GM18861 (cell line): ENCODE data around the gene LMO3.
"Not testable (repeated sequence)": the region's sequence is repeated elsewhere in the genome, so short reads cannot be mapped to it uniquely, and the experiment has no call there.

Experiments used
- ATAC-seq: cut with Tn5 transposase; IDR thresholded peaks from one replicate; pipeline ENCODE4 v1.9.1; 2021; ENCODE audit not compliant: unreplicated experiment

Gene LMO3

DNA sequence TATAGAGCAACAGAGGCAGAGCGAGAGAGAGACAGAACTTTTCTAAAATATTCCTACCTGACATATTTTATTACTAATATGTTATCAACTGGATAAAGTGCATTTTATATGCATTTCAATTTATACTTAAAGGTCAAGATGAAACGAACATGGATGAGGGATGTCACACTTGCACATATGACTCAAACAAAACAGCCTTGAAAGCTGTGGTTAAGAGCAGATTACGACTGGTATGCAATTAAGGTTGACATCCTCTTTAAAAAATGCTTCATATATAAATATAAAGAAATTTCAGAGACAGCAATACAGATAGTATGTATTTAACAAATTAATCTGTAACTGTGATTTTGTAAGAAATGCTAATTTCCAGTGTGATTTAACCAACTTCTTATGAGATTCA, 52.5 kb downstream of the LMO3 start:
- no peak for ATAC-seq

GRCh38 chr12:16552301-16552700, 53.7 kb downstream of the LMO3 start:
- ATAC-seq = no peak

- no peak for ATAC-seq
Observed at GRCh38 chr12:16545836-16546235, 60.1 kb downstream of the LMO3 start.

DNA sequence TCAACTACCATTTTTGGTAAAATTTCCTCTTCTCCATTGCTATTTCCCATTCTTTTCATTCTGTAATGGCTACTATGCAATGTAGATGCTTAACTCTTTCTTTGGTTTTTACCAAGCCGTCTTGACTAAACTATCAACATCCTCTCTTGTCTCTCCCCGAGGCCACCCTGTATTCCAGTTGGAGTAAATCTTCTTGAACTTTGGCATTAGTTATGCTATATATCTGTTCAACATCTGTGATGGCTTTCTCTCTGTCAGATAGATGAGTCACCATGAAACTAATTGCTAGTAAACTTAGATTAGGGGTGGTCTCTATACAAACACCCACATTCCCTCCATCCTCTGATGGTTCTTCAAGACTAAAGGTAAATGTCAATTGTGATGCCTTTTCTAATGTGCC, 63.4 kb downstream of the LMO3 start:
- ATAC-seq = no peak

DNA sequence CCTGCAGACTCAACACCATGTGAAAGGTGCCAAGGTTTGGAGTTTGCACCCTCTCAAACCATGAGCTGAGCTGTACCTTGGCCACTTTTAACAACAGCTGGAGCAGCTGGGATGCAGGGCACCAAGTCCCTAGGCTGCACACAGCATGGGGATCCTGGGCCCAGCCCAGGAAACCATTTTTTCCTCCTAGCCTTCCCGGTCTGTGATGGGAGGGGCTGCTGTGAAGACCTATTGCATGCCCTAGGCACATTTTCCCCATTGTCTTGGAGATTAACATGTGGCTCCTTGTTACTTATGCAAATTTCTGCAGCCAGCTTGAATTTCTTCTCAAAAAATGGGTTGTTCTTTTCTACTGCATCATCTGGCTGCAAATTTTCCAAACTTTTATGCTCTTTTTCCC, 68.3 kb downstream of the LMO3 start:
- not testable (repeated sequence) for ATAC-seq

- no peak for ATAC-seq
Observed at GRCh38 chr12:16531621-16532020, 74.3 kb downstream of the LMO3 start.

DNA sequence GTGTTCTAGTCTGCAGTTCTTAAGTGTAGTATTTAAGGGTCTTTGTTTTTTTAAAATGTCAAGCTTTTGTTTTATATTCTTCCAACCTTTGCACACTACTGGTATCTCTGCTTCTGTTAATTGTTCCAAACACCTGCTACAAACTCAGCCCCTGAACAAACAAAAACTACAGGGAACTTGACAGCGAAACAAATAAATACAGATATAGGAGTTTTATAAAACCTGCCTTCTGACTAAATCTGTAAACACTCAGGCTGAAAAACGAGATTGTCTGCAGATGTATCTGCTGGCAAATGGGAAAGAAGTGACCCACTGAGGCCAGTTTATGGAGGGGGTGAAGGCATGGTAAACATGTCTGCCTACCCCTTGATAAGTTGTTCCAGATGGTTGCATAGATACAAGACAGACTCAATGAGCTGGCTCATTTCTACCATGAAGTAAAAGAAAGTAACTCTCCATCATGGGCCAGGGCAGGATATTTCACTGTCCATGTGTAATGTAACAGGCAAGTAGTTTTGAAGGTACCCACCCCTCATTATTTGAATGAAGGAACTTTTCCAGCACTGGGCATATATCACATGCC, 75.6 kb downstream of the LMO3 start:
- no peak for ATAC-seq

GRCh38 chr12:16526693-16527092, 79.3 kb downstream of the LMO3 start:
- no peak for ATAC-seq

DNA sequence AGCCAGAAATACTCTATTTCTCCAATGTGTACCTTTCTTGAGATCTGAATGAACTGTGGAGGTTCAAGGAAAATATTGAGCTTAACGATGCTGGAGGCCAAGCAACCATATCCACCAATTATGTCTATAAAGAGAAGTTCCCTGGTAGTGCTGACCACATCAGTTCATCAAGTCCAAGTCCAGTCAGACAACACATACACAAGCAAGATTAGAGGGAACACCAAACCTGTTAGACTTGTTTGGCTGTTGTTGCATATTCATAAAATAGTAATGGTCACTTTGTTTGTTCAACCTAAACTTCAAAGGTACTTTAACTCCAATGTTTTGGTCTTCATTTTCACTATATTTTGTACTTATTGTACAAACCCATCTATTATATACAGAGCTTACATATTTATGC, 81.6 kb downstream of the LMO3 start:
- ATAC-seq = no peak

GRCh38 chr12:16523951-16524331, 82.0 kb downstream of the LMO3 start:
- no peak for ATAC-seq

DNA sequence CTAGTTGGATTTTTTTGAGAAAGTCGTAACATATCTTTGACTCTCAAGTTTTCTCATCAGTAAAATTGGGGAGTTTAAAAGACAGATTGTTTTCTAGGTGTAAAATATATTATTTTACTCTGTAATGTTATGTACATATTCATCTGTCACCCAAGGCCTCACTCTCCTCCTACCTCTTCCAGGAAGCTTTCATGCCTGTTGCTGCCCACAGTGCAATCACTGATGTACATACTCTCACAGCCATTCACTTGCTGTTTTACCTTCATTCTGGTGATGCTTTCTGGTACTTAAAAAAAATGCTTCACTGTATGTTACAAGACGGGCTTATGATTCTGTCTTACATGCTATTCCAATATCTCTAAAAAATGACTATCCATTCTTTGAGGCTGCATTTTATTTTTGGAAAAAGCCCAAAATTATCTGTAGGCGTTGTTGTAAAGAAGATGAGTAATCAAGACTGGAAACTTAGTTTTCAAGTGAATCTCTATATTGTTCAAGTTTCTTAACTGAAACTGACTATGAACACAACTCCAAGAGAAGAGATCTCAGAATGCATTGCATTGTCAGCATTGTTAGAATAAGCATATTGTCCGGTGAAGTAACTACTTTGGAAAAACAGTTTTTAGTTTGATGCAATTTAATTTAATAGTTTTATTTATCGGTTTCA, 82.5 kb downstream of the LMO3 start:
- no peak for ATAC-seq

GRCh38 chr12:16520328-16520727, 85.6 kb downstream of the LMO3 start:
- no peak for ATAC-seq

- no peak for ATAC-seq
Observed at GRCh38 chr12:16515666-16516065, 90.3 kb downstream of the LMO3 start.

DNA sequence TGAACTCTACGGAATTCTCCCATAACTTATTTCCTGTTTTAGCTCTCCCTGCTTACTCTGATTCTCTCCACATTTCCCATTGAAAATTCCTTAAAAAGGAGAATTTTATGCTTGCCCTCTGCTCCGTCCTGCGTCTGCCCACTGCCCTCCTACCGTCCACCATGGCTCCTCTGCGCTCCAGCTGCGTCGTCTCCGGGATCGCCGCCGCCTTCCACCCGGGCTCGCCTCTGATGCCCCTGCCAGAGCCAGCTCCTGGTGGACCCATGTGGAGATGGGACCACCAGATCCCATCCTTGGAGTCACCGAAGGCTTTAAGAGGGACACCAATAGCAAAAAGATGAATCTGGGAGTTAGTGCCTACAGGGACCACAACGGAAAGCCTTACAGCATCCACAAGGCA, 92.7 kb downstream of the LMO3 start:
- no peak for ATAC-seq

DNA sequence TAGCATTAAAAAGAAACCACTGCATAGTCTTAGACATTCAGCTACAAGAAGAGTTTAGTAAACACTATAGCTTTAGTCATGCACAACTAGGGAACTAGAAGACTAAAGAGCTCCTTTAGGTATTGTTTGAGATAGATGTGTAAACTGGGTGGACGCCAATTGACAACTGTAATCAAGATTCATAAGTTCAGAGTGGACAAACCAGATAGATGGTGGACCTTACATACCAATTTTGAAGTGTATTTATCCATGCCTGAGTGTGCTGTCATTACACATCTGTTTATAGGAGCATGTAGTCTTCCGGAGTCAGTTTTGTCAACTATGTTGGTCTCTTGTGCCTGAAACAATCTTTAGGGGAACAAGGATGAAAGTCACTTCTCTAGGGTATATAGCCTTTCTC, 96.6 kb downstream of the LMO3 start:
- ATAC-seq = no peak

DNA sequence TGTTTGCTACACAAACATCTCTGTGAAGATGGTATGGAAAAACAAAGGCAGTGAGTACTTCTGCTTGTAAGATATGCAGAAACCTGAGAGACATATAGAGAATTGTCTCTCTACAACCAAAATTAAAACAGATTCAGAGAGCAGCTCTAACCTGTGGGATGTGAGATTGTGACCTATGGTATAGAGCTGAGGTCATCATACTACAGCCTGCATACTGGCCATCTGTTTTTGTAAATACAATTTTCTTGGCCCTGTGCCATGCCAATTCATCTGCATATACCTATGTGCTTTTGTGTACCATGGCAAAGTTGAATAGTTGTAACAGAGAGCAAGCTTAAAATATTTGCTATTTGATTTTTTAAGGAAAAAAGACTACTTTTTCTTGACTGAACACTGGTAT, 99.6 kb downstream of the LMO3 start:
- ATAC-seq = no peak

DNA sequence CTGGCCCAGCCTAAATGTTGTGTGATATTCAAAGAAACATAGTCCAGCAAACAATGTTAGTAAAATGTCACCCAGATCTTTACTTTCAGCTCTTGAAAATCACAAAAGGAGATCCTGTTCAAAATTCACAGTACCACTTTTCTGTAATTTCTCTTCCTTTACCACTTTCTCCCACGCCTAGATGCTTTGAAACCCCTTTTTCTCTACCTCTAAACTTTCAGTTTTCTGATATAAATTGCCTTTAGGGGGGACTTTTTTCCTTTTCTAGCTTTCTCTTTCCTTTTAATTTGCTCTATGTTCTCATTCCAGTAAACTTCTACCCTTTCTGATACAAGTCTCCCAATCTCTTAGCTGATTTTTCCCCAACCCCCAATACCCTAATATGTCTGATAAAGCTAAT, 101.8 kb downstream of the LMO3 start:
- ATAC-seq = no peak

DNA sequence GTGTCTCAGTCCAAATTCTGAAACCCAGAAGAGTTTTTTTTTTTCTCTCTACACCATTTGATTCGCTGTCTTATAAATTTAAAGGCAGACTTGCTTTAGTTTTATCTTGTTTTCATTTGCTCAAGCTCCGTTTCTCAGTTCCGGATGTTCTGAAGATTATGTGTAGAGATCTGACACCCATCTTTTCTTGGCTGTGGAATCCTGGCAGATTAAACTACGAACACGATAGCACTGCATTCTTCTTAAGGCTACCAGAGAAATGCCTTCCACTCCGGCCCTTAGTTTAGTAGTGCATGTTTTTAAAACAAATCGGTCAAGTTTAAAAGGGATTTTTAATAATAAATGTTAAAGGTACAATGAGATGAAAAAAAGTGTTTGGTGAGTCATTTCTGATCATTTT, 106.4 kb downstream of the LMO3 start:
- ATAC-seq = no peak
